ENCODE results near the gene ROCK2. TPM values are rescaled to one million over a fixed set of nuclear protein-coding genes. Genes with fewer than 3 reads are reported as not detected.

ROCK2 gene
- total and polyA plus RNA-seq, 2 of the 13 experiments (the other 11 are each of a cell fraction or from before 2014, with no cell fraction given): 38.1 to 119 TPM

GRCh38 chr2:11365096-11365879 lies 20.9 kb upstream of the ROCK2 start (continued):
- peak; percentile 85; the same call in 1 of the 2 replicates for TF ChIP-seq ZNF747 (CRISPR knock-in tag; IDR thresholded peaks at IDR 0.05; ENCODE audit: borderline replicate concordance)
- peak; percentile 59 for TF ChIP-seq ZNF883 (CRISPR knock-in tag; IDR thresholded peaks at IDR 0.05; ENCODE audit: not compliant biosample characterization)
- TF ChIP-seq, protein P1, sequence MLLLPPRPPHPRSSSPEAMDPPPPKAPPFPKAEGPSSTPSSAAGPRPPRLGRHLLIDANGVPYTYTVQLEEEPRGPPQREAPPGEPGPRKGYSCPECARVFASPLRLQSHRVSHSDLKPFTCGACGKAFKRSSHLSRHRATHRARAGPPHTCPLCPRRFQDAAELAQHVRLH (CRISPR knock-in tag; IDR thresholded peaks at IDR 0.05; ENCODE audit: borderline replicate concordance, low read depth): peak; percentile 59; the same call in 1 of the 2 replicates
- TF ChIP-seq ZNF773 (CRISPR knock-in tag; IDR thresholded peaks at IDR 0.05; ENCODE audit: borderline replicate concordance): no peak
- no peak for TF ChIP-seq HOXA9 (CRISPR knock-in tag; IDR thresholded peaks at IDR 0.05; ENCODE audit: borderline replicate concordance)
- no peak for TF ChIP-seq ZNF12 (CRISPR knock-in tag; IDR thresholded peaks at IDR 0.05)
- TF ChIP-seq BCL3 (CRISPR knock-in tag; IDR thresholded peaks at IDR 0.05): peak; percentile 66
- no peak; the same call in 1 of the 2 replicates for TF ChIP-seq RNF2 (conservative IDR thresholded peaks at IDR 0.05; ENCODE audit: low read depth)
- TF ChIP-seq ZNF496 (CRISPR knock-in tag; IDR thresholded peaks at IDR 0.05; ENCODE audit: insufficient replicate concordance): no peak
- no peak for TF ChIP-seq HIVEP1 (CRISPR knock-in tag; IDR thresholded peaks at IDR 0.05)
- no peak for TF ChIP-seq ZNF367 (CRISPR knock-in tag; IDR thresholded peaks at IDR 0.05; ENCODE audit: borderline replicate concordance)
- 0 out of 2 replicates have a peak, but pooled peaks have one; percentile 34 for TF ChIP-seq ARHGAP35 (CRISPR knock-in tag; IDR thresholded peaks at IDR 0.05; ENCODE audit: borderline replicate concordance)
- no peak for TF ChIP-seq TCF7L2 (IDR thresholded peaks at IDR 0.05; ENCODE audit: low read depth, low read length)
- TF ChIP-seq ZNF557 (CRISPR knock-in tag; IDR thresholded peaks at IDR 0.05): no peak
- no peak for TF ChIP-seq ZNF879 (CRISPR knock-in tag; IDR thresholded peaks at IDR 0.05)
- peak; percentile 65; the same call in 1 of the 2 replicates for TF ChIP-seq ETV5 (CRISPR knock-in tag; IDR thresholded peaks at IDR 0.05; ENCODE audit: borderline replicate concordance)
- TF ChIP-seq ZFY (CRISPR knock-in tag; IDR thresholded peaks at IDR 0.05): peak; percentile 94
- TF ChIP-seq TBX3 (IDR thresholded peaks at IDR 0.05; ENCODE audit: borderline replicate concordance): peak; percentile 35; the same call in 1 of the 2 replicates
- 0 out of 2 replicates have a peak, but pooled peaks have one; percentile 20 for TF ChIP-seq SMAD3 (CRISPR knock-in tag; IDR thresholded peaks at IDR 0.05)
- no peak for TF ChIP-seq PRDM4 (CRISPR knock-in tag; IDR thresholded peaks at IDR 0.05; ENCODE audit: borderline replicate concordance)
- no peak for TF ChIP-seq ZFP36L2 (CRISPR knock-in tag; IDR thresholded peaks at IDR 0.05)
- TF ChIP-seq FIP1L1 (IDR thresholded peaks at IDR 0.05; ENCODE audit: borderline replicate concordance, insufficient read depth, low read depth, low read length): no peak; the same call in 1 of the 2 replicates
- peak; percentile 81; the same call in 1 of the 2 replicates for TF ChIP-seq HES4 (CRISPR knock-in tag; IDR thresholded peaks at IDR 0.05; ENCODE audit: borderline replicate concordance)
- no peak for TF ChIP-seq TOE1 (CRISPR knock-in tag; IDR thresholded peaks at IDR 0.05)

Data from HepG2 (cell line).